Measurements from ENCODE around the gene HTRA3. TPM values are rescaled to one million over a fixed set of nuclear protein-coding genes. Genes with fewer than 3 reads are reported as not detected.

Gene HTRA3
- total and polyA plus RNA-seq, 4 donors = 0.36 to 1.2 (median 1.1) TPM

DNA sequence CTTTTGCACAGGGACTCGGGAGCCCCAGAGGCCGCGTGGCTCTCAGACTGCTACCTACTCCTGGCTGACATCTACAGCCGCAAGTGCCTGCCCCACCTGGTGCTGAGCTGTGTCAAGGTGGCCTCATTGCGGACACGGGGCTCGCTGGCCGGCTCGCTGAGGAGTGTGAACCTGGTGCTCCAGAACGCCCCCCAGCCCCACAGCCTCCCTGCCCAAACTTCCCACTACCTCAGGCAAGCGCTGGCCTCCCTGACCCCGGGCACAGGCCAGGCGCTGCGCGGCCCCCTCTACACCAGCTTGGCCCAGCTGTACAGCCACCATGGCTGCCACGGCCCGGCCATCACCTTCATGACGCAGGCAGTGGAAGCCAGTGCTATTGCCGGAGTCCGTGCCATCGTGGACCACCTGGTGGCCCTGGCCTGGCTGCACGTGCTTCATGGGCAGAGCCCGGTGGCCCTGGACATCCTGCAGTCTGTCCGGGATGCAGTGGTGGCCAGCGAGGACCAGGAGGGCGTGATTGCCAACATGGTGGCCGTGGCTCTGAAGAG is 41.7 kb upstream of the HTRA3 start:
- H3K27ac ChIP-seq (ENCODE audit: low read depth in 1 of 2, low read length in 2 of 2) = peak overlapping the region; percentile 68 to 74
- no peaks in the 10 kb centered on the region for H3K9me3 ChIP-seq (ENCODE audit: control insufficient read depth in 4 of 4, low read length in 3 of 4)
- H3K4me3 ChIP-seq (ENCODE audit: low read depth in 1 of 3, low read length in 3 of 3) = no peak overlapping the region
- 88% methylated on average over 27 of the region's 27 CpGs for WGBS
- H3K4me1 ChIP-seq (ENCODE audit: control insufficient read depth in 4 of 4, insufficient read depth in 4 of 4, low read length in 3 of 4) = peaks cover 2 to 18% (median 13%) of the 10 kb centered on the region in 4 donors
- H3K9ac ChIP-seq (ENCODE audit: low read depth in 1 of 2, low read length in 2 of 2) = no peak overlapping the region
- H3K27me3 ChIP-seq (ENCODE audit: control insufficient read depth in 4 of 4, insufficient read depth in 4 of 4, low read length in 3 of 4) = no peaks in the 10 kb centered on the region
- TF ChIP-seq EGR1 (IDR thresholded peaks at IDR 0.05; ENCODE audit: low read depth in 2 of 2) (no peak), HNF4A (conservative IDR thresholded peaks at IDR 0.05) (no peak), NR2F2 (IDR thresholded peaks at IDR 0.05) (no peak), FOXA1 (IDR thresholded peaks at IDR 0.05) (no peak), RAD21 (IDR thresholded peaks at IDR 0.05) (no peak), RXRA (IDR thresholded peaks at IDR 0.05) (no peak), GABPA (IDR thresholded peaks at IDR 0.05 in 1 of 2, conservative IDR thresholded peaks at IDR 0.05 in 1 of 2) (no peak), HNF4G (IDR thresholded peaks at IDR 0.05) (no peak), FOXA2 (IDR thresholded peaks at IDR 0.05) (no peak), SP1 (IDR thresholded peaks at IDR 0.05) (no peak), JUND (IDR thresholded peaks at IDR 0.05) (no peak), YY1 (IDR thresholded peaks at IDR 0.05) (no peak), TAF1 (conservative IDR thresholded peaks at IDR 0.05) (no peak)
- TF ChIP-seq, protein P1, sequence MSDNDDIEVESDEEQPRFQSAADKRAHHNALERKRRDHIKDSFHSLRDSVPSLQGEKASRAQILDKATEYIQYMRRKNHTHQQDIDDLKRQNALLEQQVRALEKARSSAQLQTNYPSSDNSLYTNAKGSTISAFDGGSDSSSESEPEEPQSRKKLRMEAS (IDR thresholded peaks at IDR 0.05) = no peak
- TF ChIP-seq, protein P2, sequence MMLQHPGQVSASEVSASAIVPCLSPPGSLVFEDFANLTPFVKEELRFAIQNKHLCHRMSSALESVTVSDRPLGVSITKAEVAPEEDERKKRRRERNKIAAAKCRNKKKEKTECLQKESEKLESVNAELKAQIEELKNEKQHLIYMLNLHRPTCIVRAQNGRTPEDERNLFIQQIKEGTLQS (IDR thresholded peaks at IDR 0.05) = no peak
- TF ChIP-seq, protein P3, sequence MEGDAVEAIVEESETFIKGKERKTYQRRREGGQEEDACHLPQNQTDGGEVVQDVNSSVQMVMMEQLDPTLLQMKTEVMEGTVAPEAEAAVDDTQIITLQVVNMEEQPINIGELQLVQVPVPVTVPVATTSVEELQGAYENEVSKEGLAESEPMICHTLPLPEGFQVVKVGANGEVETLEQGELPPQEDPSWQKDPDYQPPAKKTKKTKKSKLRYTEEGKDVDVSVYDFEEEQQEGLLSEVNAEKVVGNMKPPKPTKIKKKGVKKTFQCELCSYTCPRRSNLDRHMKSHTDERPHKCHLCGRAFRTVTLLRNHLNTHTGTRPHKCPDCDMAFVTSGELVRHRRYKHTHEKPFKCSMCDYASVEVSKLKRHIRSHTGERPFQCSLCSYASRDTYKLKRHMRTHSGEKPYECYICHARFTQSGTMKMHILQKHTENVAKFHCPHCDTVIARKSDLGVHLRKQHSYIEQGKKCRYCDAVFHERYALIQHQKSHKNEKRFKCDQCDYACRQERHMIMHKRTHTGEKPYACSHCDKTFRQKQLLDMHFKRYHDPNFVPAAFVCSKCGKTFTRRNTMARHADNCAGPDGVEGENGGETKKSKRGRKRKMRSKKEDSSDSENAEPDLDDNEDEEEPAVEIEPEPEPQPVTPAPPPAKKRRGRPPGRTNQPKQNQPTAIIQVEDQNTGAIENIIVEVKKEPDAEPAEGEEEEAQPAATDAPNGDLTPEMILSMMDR (IDR thresholded peaks at IDR 0.05; ENCODE audit: low read depth, low read length, missing input control) = no peak
- TF ChIP-seq, protein P4, sequence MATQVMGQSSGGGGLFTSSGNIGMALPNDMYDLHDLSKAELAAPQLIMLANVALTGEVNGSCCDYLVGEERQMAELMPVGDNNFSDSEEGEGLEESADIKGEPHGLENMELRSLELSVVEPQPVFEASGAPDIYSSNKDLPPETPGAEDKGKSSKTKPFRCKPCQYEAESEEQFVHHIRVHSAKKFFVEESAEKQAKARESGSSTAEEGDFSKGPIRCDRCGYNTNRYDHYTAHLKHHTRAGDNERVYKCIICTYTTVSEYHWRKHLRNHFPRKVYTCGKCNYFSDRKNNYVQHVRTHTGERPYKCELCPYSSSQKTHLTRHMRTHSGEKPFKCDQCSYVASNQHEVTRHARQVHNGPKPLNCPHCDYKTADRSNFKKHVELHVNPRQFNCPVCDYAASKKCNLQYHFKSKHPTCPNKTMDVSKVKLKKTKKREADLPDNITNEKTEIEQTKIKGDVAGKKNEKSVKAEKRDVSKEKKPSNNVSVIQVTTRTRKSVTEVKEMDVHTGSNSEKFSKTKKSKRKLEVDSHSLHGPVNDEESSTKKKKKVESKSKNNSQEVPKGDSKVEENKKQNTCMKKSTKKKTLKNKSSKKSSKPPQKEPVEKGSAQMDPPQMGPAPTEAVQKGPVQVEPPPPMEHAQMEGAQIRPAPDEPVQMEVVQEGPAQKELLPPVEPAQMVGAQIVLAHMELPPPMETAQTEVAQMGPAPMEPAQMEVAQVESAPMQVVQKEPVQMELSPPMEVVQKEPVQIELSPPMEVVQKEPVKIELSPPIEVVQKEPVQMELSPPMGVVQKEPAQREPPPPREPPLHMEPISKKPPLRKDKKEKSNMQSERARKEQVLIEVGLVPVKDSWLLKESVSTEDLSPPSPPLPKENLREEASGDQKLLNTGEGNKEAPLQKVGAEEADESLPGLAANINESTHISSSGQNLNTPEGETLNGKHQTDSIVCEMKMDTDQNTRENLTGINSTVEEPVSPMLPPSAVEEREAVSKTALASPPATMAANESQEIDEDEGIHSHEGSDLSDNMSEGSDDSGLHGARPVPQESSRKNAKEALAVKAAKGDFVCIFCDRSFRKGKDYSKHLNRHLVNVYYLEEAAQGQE (IDR thresholded peaks at IDR 0.05) = no peak
- TF ChIP-seq, protein P5, sequence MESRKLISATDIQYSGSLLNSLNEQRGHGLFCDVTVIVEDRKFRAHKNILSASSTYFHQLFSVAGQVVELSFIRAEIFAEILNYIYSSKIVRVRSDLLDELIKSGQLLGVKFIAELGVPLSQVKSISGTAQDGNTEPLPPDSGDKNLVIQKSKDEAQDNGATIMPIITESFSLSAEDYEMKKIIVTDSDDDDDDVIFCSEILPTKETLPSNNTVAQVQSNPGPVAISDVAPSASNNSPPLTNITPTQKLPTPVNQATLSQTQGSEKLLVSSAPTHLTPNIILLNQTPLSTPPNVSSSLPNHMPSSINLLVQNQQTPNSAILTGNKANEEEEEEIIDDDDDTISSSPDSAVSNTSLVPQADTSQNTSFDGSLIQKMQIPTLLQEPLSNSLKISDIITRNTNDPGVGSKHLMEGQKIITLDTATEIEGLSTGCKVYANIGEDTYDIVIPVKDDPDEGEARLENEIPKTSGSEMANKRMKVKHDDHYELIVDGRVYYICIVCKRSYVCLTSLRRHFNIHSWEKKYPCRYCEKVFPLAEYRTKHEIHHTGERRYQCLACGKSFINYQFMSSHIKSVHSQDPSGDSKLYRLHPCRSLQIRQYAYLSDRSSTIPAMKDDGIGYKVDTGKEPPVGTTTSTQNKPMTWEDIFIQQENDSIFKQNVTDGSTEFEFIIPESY (IDR thresholded peaks at IDR 0.05) = no peak
- DNase-seq (ENCODE audit: low spot score) = no peak
- peaks cover 3 to 32% (median 21%) of the 10 kb centered on the region in 4 donors for H3K36me3 ChIP-seq (ENCODE audit: control insufficient read depth in 4 of 4, insufficient read depth in 3 of 4, low read depth in 1 of 4, low read length in 3 of 4)

All from liver (tissue), 9 donors.